Measurements from ENCODE around the gene CNOT6L. TPM values are rescaled to one million over a fixed set of nuclear protein-coding genes. Genes with fewer than 3 reads are reported as not detected.

CNOT6L gene
- total and polyA plus RNA-seq, 2 of the 13 experiments (the other 11 are each of a cell fraction or from before 2014, with no cell fraction given), result 7.9 to 13.5 TPM

- TF ChIP-seq THYN1 (CRISPR knock-in tag; IDR thresholded peaks at IDR 0.05; ENCODE audit: borderline replicate concordance, low read depth), result no peak
- no peak for TF ChIP-seq ZNF883 (CRISPR knock-in tag; IDR thresholded peaks at IDR 0.05; ENCODE audit: not compliant biosample characterization)
- TF ChIP-seq TCF7 (IDR thresholded peaks at IDR 0.05; ENCODE audit: low read depth), result no peak
- TF ChIP-seq, protein P1, sequence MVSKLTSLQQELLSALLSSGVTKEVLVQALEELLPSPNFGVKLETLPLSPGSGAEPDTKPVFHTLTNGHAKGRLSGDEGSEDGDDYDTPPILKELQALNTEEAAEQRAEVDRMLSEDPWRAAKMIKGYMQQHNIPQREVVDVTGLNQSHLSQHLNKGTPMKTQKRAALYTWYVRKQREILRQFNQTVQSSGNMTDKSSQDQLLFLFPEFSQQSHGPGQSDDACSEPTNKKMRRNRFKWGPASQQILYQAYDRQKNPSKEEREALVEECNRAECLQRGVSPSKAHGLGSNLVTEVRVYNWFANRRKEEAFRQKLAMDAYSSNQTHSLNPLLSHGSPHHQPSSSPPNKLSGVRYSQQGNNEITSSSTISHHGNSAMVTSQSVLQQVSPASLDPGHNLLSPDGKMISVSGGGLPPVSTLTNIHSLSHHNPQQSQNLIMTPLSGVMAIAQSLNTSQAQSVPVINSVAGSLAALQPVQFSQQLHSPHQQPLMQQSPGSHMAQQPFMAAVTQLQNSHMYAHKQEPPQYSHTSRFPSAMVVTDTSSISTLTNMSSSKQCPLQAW (CRISPR knock-in tag; IDR thresholded peaks at IDR 0.05), result peak; percentile 50; the same call in 1 of the 2 replicates
- peak; percentile 57; the same call in 1 of the 2 replicates for TF ChIP-seq ISL2 (CRISPR knock-in tag; IDR thresholded peaks at IDR 0.05)
- TF ChIP-seq KLF11 (CRISPR knock-in tag; IDR thresholded peaks at IDR 0.05), result no peak; the same call in 1 of the 2 replicates
- TF ChIP-seq E2F1 (CRISPR knock-in tag; IDR thresholded peaks at IDR 0.05), result peak; percentile 73; the same call in 1 of the 2 replicates
- TF ChIP-seq, protein P2, sequence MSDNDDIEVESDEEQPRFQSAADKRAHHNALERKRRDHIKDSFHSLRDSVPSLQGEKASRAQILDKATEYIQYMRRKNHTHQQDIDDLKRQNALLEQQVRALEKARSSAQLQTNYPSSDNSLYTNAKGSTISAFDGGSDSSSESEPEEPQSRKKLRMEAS (IDR thresholded peaks at IDR 0.05), result peak; percentile 87
- no peak for TF ChIP-seq ZC3H4 (CRISPR knock-in tag; IDR thresholded peaks at IDR 0.05; ENCODE audit: borderline replicate concordance)
- 0 out of 2 replicates have a peak, but pooled peaks have one; percentile 31 for TF ChIP-seq ZNF160 (CRISPR knock-in tag; IDR thresholded peaks at IDR 0.05)
- TF ChIP-seq ARID3A (IDR thresholded peaks at IDR 0.05; ENCODE audit: low read depth, low read length), result no peak; the same call in none of the 2 replicates
- TF ChIP-seq MAFK (conservative IDR thresholded peaks at IDR 0.05 in 1 of 2, IDR thresholded peaks at IDR 0.05 in 1 of 2; ENCODE audit: low read length in 2 of 2), result no peak
- no peak; the same call in 1 of the 2 replicates for TF ChIP-seq ZC3H13 (CRISPR knock-in tag; IDR thresholded peaks at IDR 0.05)
- TF ChIP-seq, protein P3, sequence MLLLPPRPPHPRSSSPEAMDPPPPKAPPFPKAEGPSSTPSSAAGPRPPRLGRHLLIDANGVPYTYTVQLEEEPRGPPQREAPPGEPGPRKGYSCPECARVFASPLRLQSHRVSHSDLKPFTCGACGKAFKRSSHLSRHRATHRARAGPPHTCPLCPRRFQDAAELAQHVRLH (CRISPR knock-in tag; IDR thresholded peaks at IDR 0.05; ENCODE audit: borderline replicate concordance, low read depth), result no peak; the same call in 1 of the 2 replicates
- TF ChIP-seq ZNF709 (CRISPR knock-in tag; IDR thresholded peaks at IDR 0.05), result no peak
- no peak; the same call in 1 of the 2 replicates for TF ChIP-seq NCOA1 (CRISPR knock-in tag; IDR thresholded peaks at IDR 0.05)
- no peak for TF ChIP-seq MTA3 (CRISPR knock-in tag; IDR thresholded peaks at IDR 0.05)
- peak; percentile 77 for TF ChIP-seq DR1 (CRISPR knock-in tag; IDR thresholded peaks at IDR 0.05)
- 0 out of 2 replicates have a peak, but pooled peaks have one; percentile 33 for TF ChIP-seq ZNF224 (CRISPR knock-in tag; IDR thresholded peaks at IDR 0.05)
- TF ChIP-seq MIER2 (CRISPR knock-in tag; IDR thresholded peaks at IDR 0.05), result peak; percentile 76; the same call in 1 of the 2 replicates
- 0 out of 2 replicates have a peak, but pooled peaks have one; percentile 67 for TF ChIP-seq HIVEP1 (CRISPR knock-in tag; IDR thresholded peaks at IDR 0.05)
These were observed 43.5 kb upstream of the CNOT6L start, which contains the start of gene MRPL1 (continued) for GRCh38 chr4:77862478-77863216.
